PC-3 (cell line): ENCODE results near the gene ENO1. TPM values are rescaled to one million over a fixed set of nuclear protein-coding genes. Genes with fewer than 3 reads are reported as not detected.
A peak's percentile ranks its signal among the peaks of the same experiment; 100 is the strongest.

ENCODE experiments used
- ATAC-seq: fragments of 200-7000 bp; cut with Tn5 transposase; 2 replicates; pipeline ENCODE4 v1.9.1; 2020; ENCODE audit warnings: mild to moderate bottlenecking, moderate library complexity
- BruUV-seq: library from RNA; stranded (reverse); fragments of 400-500 nt; replicated peaks from 2 replicates; lab custom pipeline; 2021; lab: Mats Ljungman, UMichigan
- CTCF ChIA-PET: fragments of 300-600 bp; sonication (Branson Sonifier 250); formaldehyde crosslinking; loops from one replicate; lab custom pipeline; 2022; ENCODE audit warnings: antibody characterized with exemption; lab: Charles Lee
- POLR2A ChIA-PET: fragments of 300-600 bp; sonication (Branson Sonifier 250); formaldehyde crosslinking; loops from one replicate; lab custom pipeline; 2022; ENCODE audit warnings: antibody characterized with exemption; ENCODE audit not compliant: unreplicated experiment; lab: Charles Lee
- DNase-seq: peaks from one replicate; pipeline ENCODE4 v3.0.0-alpha.2; 2015
- H2AFZ ChIP-seq: fragments of 300-600 bp; sonication (generic); 2 replicates; pipeline ENCODE4 v1.6.0; 2016; ENCODE audit warnings: antibody characterized with exemption, low read length
- H3F3A ChIP-seq: fragments of 300-600 bp; sonication (generic); one replicate; pipeline ENCODE4 v1.6.0; 2017; ENCODE audit warnings: antibody characterized with exemption, low read length, control low read depth, mild to moderate bottlenecking; ENCODE audit not compliant: unreplicated experiment
- H3K27ac ChIP-seq: fragments of 300-600 bp; sonication (generic); 2 replicates; pipeline ENCODE4 v1.5.1; 2016; ENCODE audit warnings: mild to moderate bottlenecking, low read length
- H3K27me3 ChIP-seq: fragments of 300-600 bp; sonication (generic); 2 replicates; pipeline ENCODE4 v1.6.1; 2016; ENCODE audit warnings: low read length, mixed read lengths
- H3K36me3 ChIP-seq: fragments of 300-600 bp; sonication (generic); 2 replicates; pipeline ENCODE4 v1.6.1; 2016; ENCODE audit warnings: low read depth, mixed run types, low read length, mixed read lengths
- H3K4me1 ChIP-seq: fragments of 300-600 bp; sonication (generic); 2 replicates; pipeline ENCODE4 v1.5.1; 2016; ENCODE audit warnings: low read length; ENCODE audit not compliant: insufficient read depth
- H3K4me2 ChIP-seq: fragments of 300-600 bp; sonication (generic); 2 replicates; pipeline ENCODE4 v1.6.0; 2016; ENCODE audit warnings: low read length
- H3K4me3 ChIP-seq: fragments of 300-600 bp; sonication (generic); 2 replicates; pipeline ENCODE4 v1.5.1; 2016; ENCODE audit warnings: mild to moderate bottlenecking, low read length, mixed read lengths
- H3K79me2 ChIP-seq: fragments of 300-600 bp; sonication (generic); 2 replicates; pipeline ENCODE4 v1.6.1; 2017; ENCODE audit warnings: low read length, mixed read lengths
- H3K9ac ChIP-seq: fragments of 300-600 bp; sonication (generic); 2 replicates; pipeline ENCODE4 v1.6.0; 2016; ENCODE audit warnings: mild to moderate bottlenecking, low read length
- H3K9me2 ChIP-seq: fragments of 300-600 bp; sonication (generic); replicated peaks from 2 replicates; pipeline ENCODE4 v1.6.1; 2016; ENCODE audit warnings: mixed run types, low read length, mixed read lengths
- H3K9me3 ChIP-seq: fragments of 300-600 bp; sonication (generic); 2 replicates; pipeline ENCODE4 v1.6.1; 2016; ENCODE audit warnings: low read length, mixed read lengths
- H4K20me1 ChIP-seq: fragments of 300-600 bp; sonication (generic); 2 replicates; pipeline ENCODE4 v1.6.1; 2016; ENCODE audit warnings: low read length, mixed read lengths
- CTCF ChIP-seq: fragments of 300-600 bp; sonication (generic); conservative IDR thresholded peaks from 2 replicates; pipeline ENCODE4 v1.5.1; 2017; ENCODE audit warnings: antibody characterized with exemption, low read depth, mild to moderate bottlenecking, low read length
- EZH2 ChIP-seq: fragments of 300-600 bp; sonication (generic); IDR thresholded peaks from one replicate; pipeline ENCODE4 v1.6.1; 2017; ENCODE audit warnings: antibody characterized with exemption, mild to moderate bottlenecking, low read length; ENCODE audit not compliant: unreplicated experiment
- EZH2phosphoT487 ChIP-seq: fragments of 300-600 bp; sonication (generic); IDR thresholded peaks from 2 replicates; pipeline ENCODE4 v1.6.1; 2018; ENCODE audit warnings: mild to moderate bottlenecking, antibody characterized with exemption, low read length, borderline replicate concordance
- intact Hi-C: fragments of 100-400 bp; cut with micrococcal nuclease; formaldehyde crosslinking; loops from 2 replicates; pipeline ENCODE4 v1.9.0; 2023
- total RNA-seq: library from RNA; depleted of rRNA; stranded (reverse); fragments of >200 nt; gene quantifications from 2 replicates; pipeline ENCODE4 v1.2.3, GENCODE V29; 2014

The ENO1 gene
- total RNA-seq, 1 experiment from 2014 or later = 3,712 TPM

GRCh38 chr1:8875216-8875861 is 3.1 kb downstream of the ENO1 start:
- ATAC-seq (no peak), DNase-seq (no peak)
- Histone ChIP-seq H3K36me3 (peaks cover 66% of the 10 kb centered on the region), H3K4me3 (peak overlapping the region; percentile 95), H2AFZ (no peak overlapping the region), H3K79me2 (peaks cover 84% of the 10 kb centered on the region), H3K27ac (peak overlapping the region; percentile 97), H4K20me1 (peaks cover 69% of the 10 kb centered on the region), H3K27me3 (no peaks in the 10 kb centered on the region), H3K9me3 (no peaks in the 10 kb centered on the region), H3F3A (peaks cover 55% of the 10 kb centered on the region), H3K4me2 (peak overlapping the region; percentile 90), H3K9ac (peak overlapping the region; percentile 100), H3K4me1 (peaks cover 64% of the 10 kb centered on the region), H3K9me2 (no peaks in the 10 kb centered on the region)
- intact Hi-C loops = loop anchor here (5.0 kb wide), 1 partner anchor 42 kb away; no protein-coding TSS in a partner anchor
- POLR2A ChIA-PET = interaction anchor here (0.6 kb wide), 1 partner anchor 107 kb away, joined by 4 read pairs; no protein-coding TSS in a partner anchor
- CTCF ChIA-PET = no interaction called here
- no TSS peak for BruUV-seq
- TF ChIP-seq CTCF = no peak

- peak overlapping the region; percentile 90 for H3K4me2 ChIP-seq
- peaks cover 77% of the 10 kb centered on the region for H4K20me1 ChIP-seq
- intact Hi-C loops = loop anchor here (5.0 kb wide), 2 partner anchors 43 to 113 kb away; no protein-coding TSS in a partner anchor
- peak overlapping the region; percentile 100 for H3K9ac ChIP-seq
- no peak for DNase-seq
- no peak overlapping the region for H2AFZ ChIP-seq
- H3K4me3 ChIP-seq = peak overlapping the region; percentile 95
- H3F3A ChIP-seq = peaks cover 51% of the 10 kb centered on the region
- no peak for ATAC-seq
- TF ChIP-seq EZH2phosphoT487 (no peak), EZH2 (no peak), CTCF (no peak)
- peaks cover 74% of the 10 kb centered on the region for H3K36me3 ChIP-seq
- peaks cover 92% of the 10 kb centered on the region for H3K79me2 ChIP-seq
- peak overlapping the region; percentile 97 for H3K27ac ChIP-seq
- ChIA-PET CTCF (interaction anchor here (1.3 to 1.4 kb wide), 2 partner anchors 12 to 112 kb away, joined by 3 read pairs; no protein-coding TSS in a partner anchor), POLR2A (interaction anchor here (0.6 to 1.1 kb wide), 2 partner anchors 26 to 106 kb away, joined by 3 to 4 read pairs; no protein-coding TSS in a partner anchor)
- peaks cover 64% of the 10 kb centered on the region for H3K4me1 ChIP-seq
- no TSS peak for BruUV-seq
- H3K27me3 ChIP-seq = no peaks in the 10 kb centered on the region
- H3K9me2 ChIP-seq = no peaks in the 10 kb centered on the region
- no peaks in the 10 kb centered on the region for H3K9me3 ChIP-seq
Measured at GRCh38 chr1:8874230-8875201, 4.0 kb downstream of the ENO1 start.
